NCI-H1436 treated with DMSO at 0.1 percent for 48 hours (cell line): ENCODE data around the gene MS4A12.
"Not testable (repeated sequence)": the region's sequence is repeated elsewhere in the genome, so short reads cannot be mapped to it uniquely, and the experiment has no call there.

ENCODE experiments used
- DNase-seq: peaks from one replicate; lab custom pipeline; 2025; lab: John Stamatoyannopoulos, UW

Gene MS4A12

GRCh38 chr11:60512651-60513225, 20.2 kb downstream of the MS4A12 start:
- no peak for DNase-seq

- no peak for DNase-seq
Observed at GRCh38 chr11:60513496-60514460, 21.2 kb downstream of the MS4A12 start.

- DNase-seq: no peak
Observed at GRCh38 chr11:60515144-60515855, 22.7 kb downstream of the MS4A12 start, which contains the start of gene MS4A13. MS4A13 (plus strand) TSS chr11:60515392; CDS start chr11:60518084, 2,692 bp downstream.

GRCh38 chr11:60528465-60528864, 35.9 kb downstream of the MS4A12 start:
- no peak for DNase-seq

- no peak for DNase-seq
Observed at GRCh38 chr11:60528934-60529333, 36.4 kb downstream of the MS4A12 start.

- DNase-seq: no peak
Observed at GRCh38 chr11:60530454-60531100, 38.0 kb downstream of the MS4A12 start.

- not testable (repeated sequence) for DNase-seq
Observed at GRCh38 chr11:60532383-60532782, 39.8 kb downstream of the MS4A12 start.

- not testable (repeated sequence) for DNase-seq
Observed at GRCh38 chr11:60538627-60539026, 46.0 kb downstream of the MS4A12 start.

GRCh38 chr11:60544077-60544476, 51.5 kb downstream of the MS4A12 start:
- DNase-seq: no peak
